ENCODE results near the gene SNAP29. TPM values are rescaled to one million over a fixed set of nuclear protein-coding genes. Genes with fewer than 3 reads are reported as not detected.

Gene SNAP29
- total and polyA plus RNA-seq, 9 of the 15 experiments (the other 6 are each of a cell fraction or from before 2014, with no cell fraction given): 19.5 to 250 (median 75.9) TPM

- TF ChIP-seq, protein P1, sequence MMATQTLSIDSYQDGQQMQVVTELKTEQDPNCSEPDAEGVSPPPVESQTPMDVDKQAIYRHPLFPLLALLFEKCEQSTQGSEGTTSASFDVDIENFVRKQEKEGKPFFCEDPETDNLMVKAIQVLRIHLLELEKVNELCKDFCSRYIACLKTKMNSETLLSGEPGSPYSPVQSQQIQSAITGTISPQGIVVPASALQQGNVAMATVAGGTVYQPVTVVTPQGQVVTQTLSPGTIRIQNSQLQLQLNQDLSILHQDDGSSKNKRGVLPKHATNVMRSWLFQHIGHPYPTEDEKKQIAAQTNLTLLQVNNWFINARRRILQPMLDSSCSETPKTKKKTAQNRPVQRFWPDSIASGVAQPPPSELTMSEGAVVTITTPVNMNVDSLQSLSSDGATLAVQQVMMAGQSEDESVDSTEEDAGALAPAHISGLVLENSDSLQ (IDR thresholded peaks at IDR 0.05): no peak
- TF ChIP-seq, protein P2, sequence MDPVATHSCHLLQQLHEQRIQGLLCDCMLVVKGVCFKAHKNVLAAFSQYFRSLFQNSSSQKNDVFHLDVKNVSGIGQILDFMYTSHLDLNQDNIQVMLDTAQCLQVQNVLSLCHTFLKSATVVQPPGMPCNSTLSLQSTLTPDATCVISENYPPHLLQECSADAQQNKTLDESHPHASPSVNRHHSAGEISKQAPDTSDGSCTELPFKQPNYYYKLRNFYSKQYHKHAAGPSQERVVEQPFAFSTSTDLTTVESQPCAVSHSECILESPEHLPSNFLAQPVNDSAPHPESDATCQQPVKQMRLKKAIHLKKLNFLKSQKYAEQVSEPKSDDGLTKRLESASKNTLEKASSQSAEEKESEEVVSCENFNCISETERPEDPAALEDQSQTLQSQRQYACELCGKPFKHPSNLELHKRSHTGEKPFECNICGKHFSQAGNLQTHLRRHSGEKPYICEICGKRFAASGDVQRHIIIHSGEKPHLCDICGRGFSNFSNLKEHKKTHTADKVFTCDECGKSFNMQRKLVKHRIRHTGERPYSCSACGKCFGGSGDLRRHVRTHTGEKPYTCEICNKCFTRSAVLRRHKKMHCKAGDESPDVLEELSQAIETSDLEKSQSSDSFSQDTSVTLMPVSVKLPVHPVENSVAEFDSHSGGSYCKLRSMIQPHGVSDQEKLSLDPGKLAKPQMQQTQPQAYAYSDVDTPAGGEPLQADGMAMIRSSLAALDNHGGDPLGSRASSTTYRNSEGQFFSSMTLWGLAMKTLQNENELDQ (CRISPR knock-in tag; IDR thresholded peaks at IDR 0.05; ENCODE audit: borderline replicate concordance): 0 out of 2 replicates have a peak, but pooled peaks have one; percentile 35
- TF ChIP-seq ARID4B (CRISPR knock-in tag; IDR thresholded peaks at IDR 0.05) (no peak), ZNF274 (IDR thresholded peaks at IDR 0.05; ENCODE audit: borderline replicate concordance, low read depth, low read length) (no peak), NCOA1 (IDR thresholded peaks at IDR 0.05; ENCODE audit: low read depth) (no peak), STAT5A (IDR thresholded peaks at IDR 0.05; ENCODE audit: borderline replicate concordance, low read length) (no peak), AFF1 (IDR thresholded peaks at IDR 0.05; ENCODE audit: low read depth in 1 of 2, partially characterized antibody in 2 of 2) (no peak), ZNF253 (CRISPR knock-in tag; conservative IDR thresholded peaks at IDR 0.05) (0 out of 2 replicates have a peak, but pooled peaks have one; percentile 56), MIER1 (IDR thresholded peaks at IDR 0.05; ENCODE audit: low read depth) (no peak), CGGBP1 (CRISPR knock-in tag; IDR thresholded peaks at IDR 0.05) (0 out of 2 replicates have a peak, but pooled peaks have one; percentile 8), PHB (CRISPR knock-in tag; IDR thresholded peaks at IDR 0.05) (0 out of 2 replicates have a peak, but pooled peaks have one; percentile 23), KLF1 (tag; IDR thresholded peaks at IDR 0.05) (no peak), ZFX (CRISPR knock-in tag; IDR thresholded peaks at IDR 0.05) (0 out of 2 replicates have a peak, but pooled peaks have one; percentile 7), CC2D1A (IDR thresholded peaks at IDR 0.05) (no peak), ZSCAN29 (IDR thresholded peaks at IDR 0.05) (no peak)
Measured at GRCh38 chr22:20839837-20840645, 18.8 kb upstream of the SNAP29 start (continued).
